OCI-LY1 (cell line): ENCODE results near the gene CYTH3.

Experiments
- H2AFZ ChIP-seq: fragments of 200-600 bp; sonication (generic), shearing (Covaris generic); 2 replicates; pipeline ENCODE4 v1.6.0; 2014; ENCODE audit warnings: antibody characterized with exemption, mild to moderate bottlenecking, low read length
- H3F3A ChIP-seq: fragments of 200-600 bp; sonication (generic), shearing (Covaris generic); 2 replicates; pipeline ENCODE4 v1.6.0; 2014; ENCODE audit warnings: mild to moderate bottlenecking, antibody characterized with exemption, low read length, moderate library complexity; ENCODE audit not compliant: insufficient read depth
- H3K27ac ChIP-seq: fragments of 200-600 bp; sonication (generic); 2 replicates; pipeline ENCODE4 v1.5.1; 2014; ENCODE audit warnings: low read length, mixed run types, mild to moderate bottlenecking, low read depth; ENCODE audit not compliant: poor library complexity, severe bottlenecking
- H3K27me3 ChIP-seq: fragments of 200-600 bp; sonication (generic); 2 replicates; pipeline ENCODE4 v1.6.0; 2014; ENCODE audit warnings: antibody characterized with exemption, mild to moderate bottlenecking, low read length, moderate library complexity; ENCODE audit not compliant: insufficient read depth
- H3K36me3 ChIP-seq: fragments of 200-600 bp; sonication (generic); 2 replicates; pipeline ENCODE4 v1.6.1; 2014; ENCODE audit warnings: mild to moderate bottlenecking, antibody characterized with exemption, low read length, moderate library complexity, mixed read lengths; ENCODE audit not compliant: insufficient read depth
- H3K4me1 ChIP-seq: fragments of 200-600 bp; sonication (generic); 2 replicates; pipeline ENCODE4 v1.5.1; 2014; ENCODE audit warnings: mild to moderate bottlenecking, low read length, moderate library complexity; ENCODE audit not compliant: insufficient read depth, severe bottlenecking
- H3K4me2 ChIP-seq: fragments of 200-600 bp; sonication (generic), shearing (Covaris generic); 2 replicates; pipeline ENCODE4 v1.6.1; 2014; ENCODE audit warnings: low read length
- H3K4me3 ChIP-seq: fragments of 200-600 bp; sonication (generic); 2 replicates; pipeline ENCODE4 v1.5.1; 2014; ENCODE audit warnings: low read length, low read depth, mild to moderate bottlenecking, mixed read lengths; ENCODE audit not compliant: poor library complexity, severe bottlenecking
- H3K79me2 ChIP-seq: fragments of 200-600 bp; shearing (Covaris generic); 2 replicates; pipeline ENCODE4 v1.6.1; 2016; ENCODE audit warnings: mixed run types, low read length, mixed read lengths; ENCODE audit not compliant: insufficient read depth
- H3K9ac ChIP-seq: fragments of 200-600 bp; sonication (generic), shearing (Covaris generic); 2 replicates; pipeline ENCODE4 v1.6.1; 2014; ENCODE audit warnings: mild to moderate bottlenecking, low read length, mixed read lengths
- H3K9me2 ChIP-seq: fragments of 200-600 bp; sonication (generic), shearing (Covaris generic); 2 replicates; pipeline ENCODE4 v1.6.1; 2014; ENCODE audit warnings: low read depth, mild to moderate bottlenecking, low read length, mixed read lengths
- H3K9me3 ChIP-seq: fragments of 200-600 bp; shearing (Covaris generic); 2 replicates; pipeline ENCODE4 v1.6.1; 2014; ENCODE audit warnings: low read length, mixed read lengths
- H4K20me1 ChIP-seq: fragments of 200-600 bp; sonication (generic), shearing (Covaris generic); 2 replicates; pipeline ENCODE4 v1.6.0; 2016; ENCODE audit warnings: mild to moderate bottlenecking, low read length; ENCODE audit not compliant: insufficient read depth
- CTCF ChIP-seq: fragments of 200-600 bp; sonication (generic), shearing (Covaris generic); IDR thresholded peaks from 2 replicates; pipeline ENCODE4 v1.5.1; 2017; ENCODE audit warnings: mild to moderate bottlenecking, antibody characterized with exemption, low read length, moderate library complexity, mixed read lengths
- EZH2 ChIP-seq: fragments of 200-600 bp; sonication (generic), shearing (Covaris generic); IDR thresholded peaks from 2 replicates; pipeline ENCODE4 v1.8.0; 2017; ENCODE audit warnings: borderline replicate concordance, mixed run types, mild to moderate bottlenecking, antibody characterized with exemption, low read length, moderate library complexity, mixed read lengths

The CYTH3 gene

DNA sequence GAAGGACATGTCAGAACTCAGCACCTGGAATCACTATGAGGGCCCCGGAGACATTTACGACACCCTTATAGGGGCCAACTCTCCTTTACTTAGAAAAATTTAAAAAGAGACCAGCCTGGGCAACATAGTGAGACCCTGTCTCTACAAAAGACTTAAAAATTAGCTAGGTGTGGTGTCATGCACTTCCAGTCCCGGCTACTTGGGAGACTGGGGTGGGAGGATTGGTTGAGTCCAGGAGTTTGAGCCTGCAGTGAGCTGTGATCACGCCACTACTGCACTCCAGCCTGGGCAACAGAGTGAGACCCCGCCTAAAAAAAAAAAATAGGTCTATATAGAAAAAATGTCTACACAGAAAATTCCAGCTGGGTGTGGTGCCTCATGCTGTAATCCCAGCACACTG, 7.5 kb upstream of the CYTH3 start:
- Histone ChIP-seq H3K9ac (no peak overlapping the region), H2AFZ (no peak overlapping the region), H4K20me1 (no peaks in the 10 kb centered on the region), H3K36me3 (no peaks in the 10 kb centered on the region), H3K79me2 (no peaks in the 10 kb centered on the region), H3K27me3 (no peaks in the 10 kb centered on the region), H3K4me3 (no peak overlapping the region), H3K27ac (no peak overlapping the region), H3K9me2 (no peaks in the 10 kb centered on the region), H3K9me3 (no peaks in the 10 kb centered on the region), H3K4me2 (no peak overlapping the region), H3F3A (no peaks in the 10 kb centered on the region), H3K4me1 (no peaks in the 10 kb centered on the region)
- no peak for TF ChIP-seq CTCF
- no peak for TF ChIP-seq EZH2

GRCh38 chr7:6279341-6279740, 6.9 kb upstream of the CYTH3 start:
- TF ChIP-seq EZH2 = no peak
- no peak for TF ChIP-seq CTCF
- Histone ChIP-seq H3K4me3 (no peak overlapping the region), H3K9me3 (no peaks in the 10 kb centered on the region), H3K4me2 (no peak overlapping the region), H3K9me2 (no peaks in the 10 kb centered on the region), H3K27me3 (no peaks in the 10 kb centered on the region), H4K20me1 (no peaks in the 10 kb centered on the region), H3K4me1 (no peaks in the 10 kb centered on the region), H3F3A (no peaks in the 10 kb centered on the region), H3K79me2 (no peaks in the 10 kb centered on the region), H3K36me3 (no peaks in the 10 kb centered on the region), H2AFZ (no peak overlapping the region), H3K9ac (no peak overlapping the region), H3K27ac (no peak overlapping the region)

DNA sequence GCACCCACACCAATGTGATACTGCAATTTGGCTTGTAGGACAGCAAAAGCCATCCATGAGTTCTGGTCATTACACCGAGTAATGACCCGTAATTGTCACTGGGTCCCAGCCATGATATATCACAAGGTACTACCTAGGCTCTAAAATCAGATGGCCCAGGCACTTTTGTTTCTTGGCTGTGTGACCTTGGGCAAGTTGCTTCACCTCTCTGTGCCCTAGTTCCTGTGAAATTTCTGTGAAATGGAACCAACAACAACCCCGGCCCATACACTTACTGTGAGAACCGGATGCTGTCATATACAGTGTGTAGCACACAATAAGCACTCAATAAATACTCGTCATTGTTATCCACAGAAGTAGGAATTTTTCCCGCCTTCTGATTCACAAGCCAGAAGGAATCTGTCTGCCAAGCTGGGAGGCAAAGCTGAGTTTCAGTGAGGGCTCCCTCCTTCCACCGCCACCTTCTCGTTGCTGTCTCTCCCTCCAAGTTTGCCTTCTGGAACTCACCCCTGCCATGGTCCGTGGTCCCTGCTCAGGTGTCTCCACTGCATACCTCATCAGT, 6.4 kb upstream of the CYTH3 start:
- H3F3A ChIP-seq = no peaks in the 10 kb centered on the region
- H3K9me3 ChIP-seq = no peaks in the 10 kb centered on the region
- no peak overlapping the region for H2AFZ ChIP-seq
- no peaks in the 10 kb centered on the region for H3K9me2 ChIP-seq
- H3K4me3 ChIP-seq = no peak overlapping the region
- H3K4me1 ChIP-seq = no peaks in the 10 kb centered on the region
- no peaks in the 10 kb centered on the region for H3K27me3 ChIP-seq
- H3K27ac ChIP-seq = no peak overlapping the region
- H3K36me3 ChIP-seq = no peaks in the 10 kb centered on the region
- H3K9ac ChIP-seq = no peak overlapping the region
- H3K4me2 ChIP-seq = no peak overlapping the region
- no peaks in the 10 kb centered on the region for H3K79me2 ChIP-seq
- TF ChIP-seq EZH2 (no peak), CTCF (no peak)
- H4K20me1 ChIP-seq = no peaks in the 10 kb centered on the region
